Endothelial cell (in vitro differentiated cells): ENCODE results near the gene MAP4. TPM values are rescaled to one million over a fixed set of nuclear protein-coding genes. Genes with fewer than 3 reads are reported as not detected.

Experiments
- DNase-seq: peaks from one replicate; pipeline ENCODE4 v3.0.0; 2021; ENCODE audit warnings: low spot score
- H3K27ac Mint-ChIP-seq: one replicate; pipeline ENCODE4 v1.8.0; 2021; ENCODE audit warnings: mixed read lengths, inconsistent platforms; ENCODE audit not compliant: unreplicated experiment
- H3K27me3 Mint-ChIP-seq: one replicate; pipeline ENCODE4 v1.8.0; 2021; ENCODE audit warnings: mild to moderate bottlenecking, moderate library complexity, mixed read lengths, inconsistent platforms; ENCODE audit not compliant: unreplicated experiment
- H3K36me3 Mint-ChIP-seq: one replicate; pipeline ENCODE4 v1.8.0; 2021; ENCODE audit warnings: mild to moderate bottlenecking, low read depth, mixed read lengths, inconsistent platforms; ENCODE audit not compliant: unreplicated experiment
- H3K4me1 Mint-ChIP-seq: one replicate; pipeline ENCODE4 v1.8.0; 2021; ENCODE audit warnings: mild to moderate bottlenecking, mixed read lengths, inconsistent platforms; ENCODE audit not compliant: unreplicated experiment
- H3K4me3 Mint-ChIP-seq: one replicate; pipeline ENCODE4 v1.8.0; 2021; ENCODE audit warnings: mild to moderate bottlenecking, mixed read lengths, inconsistent platforms; ENCODE audit not compliant: unreplicated experiment
- H3K9me3 Mint-ChIP-seq: one replicate; pipeline ENCODE4 v1.8.0; 2021; ENCODE audit warnings: mixed read lengths, inconsistent platforms; ENCODE audit not compliant: unreplicated experiment
- total RNA-seq: library from RNA; stranded (reverse); fragmentation: NEBNext Ultra II Directional; extraction: Animal tissue kit (Norgen Biotek cat#: 25700); gene quantifications from one replicate; pipeline ENCODE4 v1.2.1, GENCODE V29; 2021; ENCODE audit not compliant: unreplicated experiment
- TF ChIP-seq, protein P1 (sequence below): fragments of 200-600 bp; sonication (generic); IDR thresholded peaks from one replicate; pipeline ENCODE4 v1.5.0; 2021; ENCODE audit warnings: antibody characterized with exemption; ENCODE audit not compliant: unreplicated experiment

The MAP4 gene
- total RNA-seq, 1 donor from 2014 or later, result 155 TPM

GRCh38 chr3:48024401-48024800, 8.2 kb upstream of the MAP4 start:
- no peak overlapping the region for H3K27ac Mint-ChIP-seq
- H3K4me3 Mint-ChIP-seq, result no peak overlapping the region
- no peaks in the 10 kb centered on the region for H3K4me1 Mint-ChIP-seq
- no peaks in the 10 kb centered on the region for H3K36me3 Mint-ChIP-seq
- TF ChIP-seq, protein P1, sequence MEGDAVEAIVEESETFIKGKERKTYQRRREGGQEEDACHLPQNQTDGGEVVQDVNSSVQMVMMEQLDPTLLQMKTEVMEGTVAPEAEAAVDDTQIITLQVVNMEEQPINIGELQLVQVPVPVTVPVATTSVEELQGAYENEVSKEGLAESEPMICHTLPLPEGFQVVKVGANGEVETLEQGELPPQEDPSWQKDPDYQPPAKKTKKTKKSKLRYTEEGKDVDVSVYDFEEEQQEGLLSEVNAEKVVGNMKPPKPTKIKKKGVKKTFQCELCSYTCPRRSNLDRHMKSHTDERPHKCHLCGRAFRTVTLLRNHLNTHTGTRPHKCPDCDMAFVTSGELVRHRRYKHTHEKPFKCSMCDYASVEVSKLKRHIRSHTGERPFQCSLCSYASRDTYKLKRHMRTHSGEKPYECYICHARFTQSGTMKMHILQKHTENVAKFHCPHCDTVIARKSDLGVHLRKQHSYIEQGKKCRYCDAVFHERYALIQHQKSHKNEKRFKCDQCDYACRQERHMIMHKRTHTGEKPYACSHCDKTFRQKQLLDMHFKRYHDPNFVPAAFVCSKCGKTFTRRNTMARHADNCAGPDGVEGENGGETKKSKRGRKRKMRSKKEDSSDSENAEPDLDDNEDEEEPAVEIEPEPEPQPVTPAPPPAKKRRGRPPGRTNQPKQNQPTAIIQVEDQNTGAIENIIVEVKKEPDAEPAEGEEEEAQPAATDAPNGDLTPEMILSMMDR, result no peak
- no peak for DNase-seq
- no peaks in the 10 kb centered on the region for H3K9me3 Mint-ChIP-seq
- H3K27me3 Mint-ChIP-seq, result no peaks in the 10 kb centered on the region

DNA sequence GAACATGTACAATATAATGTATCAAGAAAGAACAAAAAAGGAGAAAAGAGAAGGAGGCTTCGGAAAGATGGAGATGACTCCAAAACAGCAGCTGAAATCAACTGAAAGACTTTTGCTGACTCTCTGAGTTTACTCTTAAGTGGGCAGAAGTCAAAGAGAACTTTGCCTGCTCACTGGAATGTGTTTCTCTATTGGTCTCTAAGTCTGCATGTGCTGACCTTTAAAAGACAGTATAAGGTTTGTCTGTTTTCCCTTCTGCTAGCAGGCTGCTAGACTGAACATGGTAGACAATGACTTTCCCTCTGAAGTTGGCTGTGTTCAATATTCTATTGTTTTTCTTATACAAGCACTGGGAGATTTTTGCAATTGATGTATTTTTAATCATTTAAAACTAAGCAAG, 7.2 kb upstream of the MAP4 start:
- H3K9me3 Mint-ChIP-seq, result no peaks in the 10 kb centered on the region
- H3K27me3 Mint-ChIP-seq, result no peaks in the 10 kb centered on the region
- H3K4me3 Mint-ChIP-seq, result no peak overlapping the region
- H3K4me1 Mint-ChIP-seq, result no peaks in the 10 kb centered on the region
- H3K27ac Mint-ChIP-seq, result no peak overlapping the region
- TF ChIP-seq, protein P1, result no peak
- H3K36me3 Mint-ChIP-seq, result no peaks in the 10 kb centered on the region
- DNase-seq, result no peak

DNA sequence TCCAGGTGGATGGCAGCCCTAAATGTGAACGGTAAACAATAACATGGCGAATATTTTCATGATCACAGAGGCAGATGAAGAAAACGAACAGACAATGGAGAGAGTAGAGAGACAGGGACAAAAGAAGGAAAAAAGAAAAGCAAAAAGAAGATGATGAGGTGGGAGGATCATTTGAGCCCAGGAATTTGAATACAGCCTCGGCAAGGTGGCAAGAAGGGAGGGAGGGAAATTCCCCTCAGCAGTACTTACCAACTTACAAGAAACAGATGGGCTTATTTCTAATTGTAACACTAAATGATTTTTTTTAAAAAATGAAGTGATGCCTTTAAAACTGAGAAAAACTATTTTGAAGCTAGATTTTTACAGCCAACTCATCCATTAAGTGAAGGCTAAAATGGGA, 6.0 kb upstream of the MAP4 start:
- Mint-ChIP-seq H3K27ac (no peak overlapping the region), H3K4me1 (no peaks in the 10 kb centered on the region), H3K36me3 (peaks cover 1% of the 10 kb centered on the region), H3K9me3 (no peaks in the 10 kb centered on the region), H3K27me3 (no peaks in the 10 kb centered on the region), H3K4me3 (no peak overlapping the region)
- TF ChIP-seq, protein P1, result no peak
- DNase-seq, result no peak

DNA sequence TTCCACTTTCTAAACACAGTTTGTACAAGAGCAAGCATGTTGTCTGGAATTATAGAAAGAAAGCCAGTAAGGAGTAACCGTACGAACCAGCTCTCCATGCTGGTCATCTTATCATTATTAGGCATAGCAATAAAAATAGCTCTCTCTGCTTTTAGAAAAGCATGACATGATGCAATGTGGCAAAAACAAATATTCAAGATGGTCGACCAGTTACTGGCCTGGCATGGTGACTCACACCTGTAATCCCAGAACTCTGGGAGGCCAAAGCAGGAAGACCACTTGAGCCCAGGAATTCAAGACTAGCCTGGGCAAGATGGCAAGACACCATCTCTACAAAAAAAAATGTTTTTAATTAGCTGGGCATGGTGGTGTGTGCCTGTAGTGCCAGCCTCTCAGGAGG, 2.6 kb upstream of the MAP4 start:
- TF ChIP-seq, protein P1, result no peak
- Mint-ChIP-seq H3K9me3 (no peaks in the 10 kb centered on the region), H3K27me3 (no peaks in the 10 kb centered on the region), H3K4me3 (no peak overlapping the region), H3K4me1 (no peaks in the 10 kb centered on the region), H3K27ac (no peak overlapping the region), H3K36me3 (peaks cover 4% of the 10 kb centered on the region)
- no peak for DNase-seq

- DNase-seq, result no peak
- Mint-ChIP-seq H3K27ac (no peak overlapping the region), H3K36me3 (peaks cover 4% of the 10 kb centered on the region), H3K4me1 (no peaks in the 10 kb centered on the region), H3K4me3 (no peak overlapping the region), H3K9me3 (no peaks in the 10 kb centered on the region), H3K27me3 (no peaks in the 10 kb centered on the region)
- TF ChIP-seq, protein P1, result no peak
Measured at GRCh38 chr3:48015431-48016180, 610 bp downstream of the MAP4 start.
